HEK293T (cell line): ENCODE measurements around the gene MRPL41.
"Not testable (repeated sequence)": the region's sequence is repeated elsewhere in the genome, so short reads cannot be mapped to it uniquely, and the experiment has no call there.

ENCODE experiments used
- CTCF ChIA-PET: fragments of 350-600 bp; formaldehyde crosslinking; extraction: SDS; loops from one replicate; lab custom pipeline; 2021; ENCODE audit warnings: antibody characterized with exemption, inconsistent platforms; lab: Yijun Ruan, JAX
- POLR2A ChIA-PET: fragments of 350-600 bp; formaldehyde crosslinking; extraction: SDS; loops from one replicate; lab custom pipeline; 2020; ENCODE audit warnings: antibody characterized with exemption, inconsistent platforms; lab: Yijun Ruan, JAX
- DNase-seq: peaks from one replicate; pipeline ENCODE4 v3.0.0; 2012; ENCODE audit warnings: mixed read lengths; ENCODE audit errors: extremely low spot score
- ARNT ChIP-seq: fragments of 450-650 bp; IDR thresholded peaks from 2 replicates; pipeline ENCODE4 v1.6.1; 2017; ENCODE audit warnings: mild to moderate bottlenecking
- BHLHE40 ChIP-seq: fragments of 450-650 bp; IDR thresholded peaks from 2 replicates; pipeline ENCODE4 v1.6.1; 2016; ENCODE audit warnings: mild to moderate bottlenecking, moderate library complexity, borderline replicate concordance
- CTBP1 ChIP-seq: fragments of 450-650 bp; IDR thresholded peaks from 2 replicates; pipeline ENCODE4 v1.6.1; 2016; ENCODE audit warnings: borderline replicate concordance
- ELF4 ChIP-seq: fragments of 450-650 bp; IDR thresholded peaks from 2 replicates; pipeline ENCODE4 v1.6.1; 2017; ENCODE audit warnings: antibody characterized with exemption
- FOXK2 ChIP-seq: fragments of 450-650 bp; IDR thresholded peaks from 2 replicates; pipeline ENCODE4 v1.6.1; 2016; ENCODE audit warnings: mild to moderate bottlenecking
- FOXM1 ChIP-seq: fragments of 450-650 bp; IDR thresholded peaks from 2 replicates; pipeline ENCODE4 v1.6.1; 2017; ENCODE audit warnings: mild to moderate bottlenecking, borderline replicate concordance
- HDGF ChIP-seq: fragments of 450-650 bp; IDR thresholded peaks from 2 replicates; pipeline ENCODE4 v1.6.1; 2017; ENCODE audit warnings: antibody characterized with exemption, borderline replicate concordance
- L3MBTL2 ChIP-seq: fragments of 450-650 bp; conservative IDR thresholded peaks from 2 replicates; pipeline ENCODE4 v1.6.1; 2016; ENCODE audit warnings: mild to moderate bottlenecking
- LEF1 ChIP-seq: fragments of 450-650 bp; IDR thresholded peaks from 2 replicates; pipeline ENCODE4 v1.6.1; 2017; ENCODE audit warnings: mild to moderate bottlenecking, borderline replicate concordance
- NFRKB ChIP-seq: fragments of 450-650 bp; IDR thresholded peaks from 2 replicates; pipeline ENCODE4 v1.6.1; 2016; ENCODE audit warnings: mild to moderate bottlenecking, moderate library complexity
- SP1 ChIP-seq: fragments of 450-650 bp; IDR thresholded peaks from 2 replicates; pipeline ENCODE4 v1.6.1; 2017
- SUZ12 ChIP-seq: fragments of 450-650 bp; IDR thresholded peaks from 2 replicates; pipeline ENCODE4 v1.6.1; 2016; ENCODE audit warnings: mild to moderate bottlenecking
- TARDBP ChIP-seq: fragments of 450-650 bp; IDR thresholded peaks from 2 replicates; pipeline ENCODE4 v1.6.1; 2016
- ZNF384 ChIP-seq: fragments of 450-650 bp; IDR thresholded peaks from 2 replicates; pipeline ENCODE4 v1.6.1; 2016
- TF ChIP-seq, protein P1 (sequence below): fragments of 450-650 bp; IDR thresholded peaks from 2 replicates; pipeline ENCODE4 v1.6.1; 2016

The MRPL41 gene

DNA sequence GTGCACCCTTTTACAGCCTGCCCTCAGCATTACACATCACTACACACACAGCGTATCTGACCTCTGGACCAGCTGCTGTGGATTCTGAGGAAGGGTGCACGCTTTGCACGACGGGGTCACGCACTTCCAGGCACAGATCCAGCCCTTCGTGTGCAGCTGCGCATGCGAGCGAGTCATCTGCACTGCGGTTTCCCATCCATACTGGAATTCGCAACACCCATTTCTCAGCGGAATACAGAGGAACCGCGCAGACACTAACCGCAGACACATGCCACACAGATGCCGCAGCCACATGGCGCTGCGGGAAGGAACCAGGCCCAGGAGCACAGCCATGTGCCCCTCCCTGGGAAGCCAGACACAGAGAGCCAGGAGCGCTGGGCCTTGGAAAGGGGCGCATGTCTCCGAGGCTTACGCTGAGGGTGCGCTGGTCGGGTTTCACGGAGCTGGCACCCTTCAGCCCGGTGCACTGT is 44.9 kb upstream of the MRPL41 start:
- TF ChIP-seq, protein P1, sequence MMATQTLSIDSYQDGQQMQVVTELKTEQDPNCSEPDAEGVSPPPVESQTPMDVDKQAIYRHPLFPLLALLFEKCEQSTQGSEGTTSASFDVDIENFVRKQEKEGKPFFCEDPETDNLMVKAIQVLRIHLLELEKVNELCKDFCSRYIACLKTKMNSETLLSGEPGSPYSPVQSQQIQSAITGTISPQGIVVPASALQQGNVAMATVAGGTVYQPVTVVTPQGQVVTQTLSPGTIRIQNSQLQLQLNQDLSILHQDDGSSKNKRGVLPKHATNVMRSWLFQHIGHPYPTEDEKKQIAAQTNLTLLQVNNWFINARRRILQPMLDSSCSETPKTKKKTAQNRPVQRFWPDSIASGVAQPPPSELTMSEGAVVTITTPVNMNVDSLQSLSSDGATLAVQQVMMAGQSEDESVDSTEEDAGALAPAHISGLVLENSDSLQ: no peak
- no peak for DNase-seq
- ChIA-PET CTCF (no interaction called here), POLR2A (no interaction called here)

DNA sequence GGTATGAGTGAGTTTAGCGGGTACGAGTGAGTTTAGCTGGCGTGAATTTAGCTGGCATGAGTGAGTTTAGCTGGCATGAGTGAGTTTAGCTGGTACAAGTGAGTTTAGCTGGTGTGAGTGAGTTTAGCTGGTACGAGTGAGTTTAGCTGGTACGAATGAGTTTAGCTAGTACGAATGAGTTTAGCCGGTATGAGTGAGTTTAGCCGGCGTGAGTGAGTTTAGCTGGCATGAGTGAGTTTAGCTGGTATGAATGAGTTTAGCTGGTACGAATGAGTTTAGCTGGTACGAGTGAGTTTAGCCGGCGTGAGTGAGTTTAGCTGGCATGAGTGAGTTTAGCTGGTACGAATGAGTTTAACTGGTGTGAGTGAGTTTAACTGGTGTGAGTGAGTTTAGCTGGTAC is 42.5 kb upstream of the MRPL41 start:
- POLR2A ChIA-PET: interaction anchor here (1.0 kb wide), 1 partner anchor 87 kb away, joined by 3 read pairs; no protein-coding TSS in a partner anchor
- DNase-seq: no peak
- TF ChIP-seq SP1 (no peak), ELF4 (no peak)
- TF ChIP-seq, protein P1: no peak
- CTCF ChIA-PET: interaction anchor here (0.6 to 1.1 kb wide), 3 partner anchors 17 to 56 kb away, joined by 3 to 4 read pairs (median 3); no protein-coding TSS in a partner anchor

DNA sequence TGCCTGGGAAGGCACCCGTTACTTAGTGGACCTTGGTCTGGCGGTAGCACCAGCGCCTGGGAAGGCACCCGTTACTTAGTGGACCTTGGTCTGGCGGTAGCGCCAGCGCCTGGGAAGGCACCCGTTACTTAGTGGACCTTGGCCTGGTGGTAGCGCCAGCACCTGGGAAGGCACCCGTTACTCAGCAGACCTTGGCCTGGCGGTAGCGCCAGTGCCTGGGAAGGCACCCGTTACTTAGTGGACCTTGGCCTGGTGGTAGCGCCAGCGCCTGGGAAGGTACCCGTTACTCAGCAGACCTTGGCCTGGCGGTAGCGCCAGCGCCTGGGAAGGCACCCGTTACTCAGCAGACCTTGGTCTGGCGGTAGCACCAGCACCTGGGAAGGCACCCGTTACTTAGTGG is 40.6 kb upstream of the MRPL41 start:
- CTCF ChIA-PET, POLR2A ChIA-PET, DNase-seq: not testable (repeated sequence)

DNA sequence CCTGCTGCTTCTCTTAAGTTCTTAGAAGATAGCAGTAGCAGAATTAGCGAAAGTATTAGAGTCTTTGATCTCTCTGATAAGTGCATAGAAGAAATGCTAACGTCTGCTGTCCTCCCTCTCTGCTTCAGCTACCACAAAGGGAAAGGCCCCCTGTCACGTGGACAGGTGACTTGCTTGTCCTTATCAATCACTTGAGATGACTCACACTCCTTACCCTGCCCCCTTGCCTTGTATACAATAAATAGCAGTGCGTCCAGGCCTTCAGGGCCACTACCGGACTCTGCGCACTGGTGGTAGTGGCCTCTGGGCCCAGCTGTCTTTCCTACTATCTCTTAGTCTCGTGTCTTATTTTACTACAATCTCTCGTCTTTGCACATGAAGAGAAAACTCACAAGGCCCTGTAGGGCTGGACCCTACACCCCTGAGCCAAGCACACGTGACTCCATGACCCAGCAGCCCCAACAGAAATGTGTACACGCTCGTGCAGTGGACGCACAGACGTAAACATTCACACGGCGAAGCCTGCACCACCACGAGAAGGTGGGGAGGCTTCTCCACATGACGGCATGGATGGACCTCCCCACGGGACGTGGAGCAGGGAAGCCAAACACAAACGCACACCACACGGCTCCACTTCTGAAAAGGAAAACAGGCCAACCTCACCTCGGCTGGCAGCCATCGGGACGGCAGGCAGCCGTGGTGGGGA is 39.8 kb upstream of the MRPL41 start:
- TF ChIP-seq FOXM1 (no peak), CTBP1 (no peak), NFRKB (no peak), TARDBP (no peak), ARNT (no peak), ZNF384 (no peak), L3MBTL2 (no peak), FOXK2 (no peak), HDGF (no peak), SP1 (no peak), ELF4 (no peak), LEF1 (no peak)
- TF ChIP-seq, protein P1: no peak
- POLR2A ChIA-PET: no interaction called here
- CTCF ChIA-PET: no interaction called here
- DNase-seq: no peak

DNA sequence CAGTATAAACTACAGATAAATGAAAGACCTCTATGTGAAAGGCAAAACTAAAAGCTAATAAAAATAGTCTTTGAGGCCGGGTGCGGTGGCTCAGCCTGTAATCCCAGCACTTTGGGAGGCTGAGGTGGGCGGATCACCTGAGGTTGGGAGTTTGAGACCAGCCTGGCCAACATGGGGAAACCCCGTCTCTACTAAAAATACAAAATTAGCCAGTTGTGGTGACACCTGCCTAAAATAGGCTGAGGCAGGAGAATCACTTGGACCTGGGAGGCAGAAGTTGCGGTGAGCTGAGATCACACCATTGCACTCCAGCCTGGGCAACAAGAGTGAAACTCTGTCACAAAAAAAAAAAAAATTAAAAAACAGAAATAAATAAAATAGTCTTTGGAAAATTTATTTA is 38.5 kb upstream of the MRPL41 start:
- DNase-seq, POLR2A ChIA-PET: not testable (repeated sequence)
- CTCF ChIA-PET: interaction anchor here (0.6 to 0.7 kb wide), 2 partner anchors 31 to 112 kb away, joined by 3 to 4 read pairs; no protein-coding TSS in a partner anchor

DNA sequence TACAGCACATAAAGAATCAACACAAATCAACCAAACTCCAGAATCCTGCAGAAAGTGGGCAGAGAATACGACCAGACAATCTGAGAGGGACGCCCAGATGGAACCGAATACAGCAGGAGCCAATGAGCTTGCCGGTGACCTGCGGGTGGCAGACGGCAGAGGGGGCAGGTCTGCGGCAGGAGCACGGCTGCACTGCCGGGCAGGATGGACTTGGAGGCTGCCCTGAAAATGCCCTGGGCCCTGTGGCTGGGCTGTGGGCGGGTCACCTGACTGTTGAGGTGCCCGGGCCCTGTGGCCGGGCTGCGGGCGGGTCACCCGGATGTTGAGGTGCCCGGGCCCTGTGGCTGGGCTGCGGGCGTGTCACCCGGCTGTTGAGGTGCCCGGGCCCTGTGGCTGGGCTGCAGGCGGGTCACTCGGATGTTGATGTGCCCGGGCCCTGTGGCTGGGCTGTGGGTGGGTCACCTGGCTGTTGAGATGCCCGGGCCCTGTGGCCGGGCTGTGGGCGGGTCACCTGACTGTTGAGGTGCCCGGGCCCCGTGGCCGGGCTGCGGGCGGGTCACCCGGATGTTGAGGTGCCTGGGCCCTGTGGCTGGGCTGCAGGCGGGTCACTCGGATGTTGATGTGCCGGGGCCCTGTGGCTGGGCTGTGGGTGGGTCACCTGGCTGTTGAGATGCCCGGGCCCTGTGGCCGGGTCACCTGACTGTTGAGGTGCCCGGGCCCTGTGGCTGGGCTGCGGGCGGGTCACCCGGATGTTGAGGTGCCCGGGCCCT is 37.7 kb upstream of the MRPL41 start:
- CTCF ChIA-PET, POLR2A ChIA-PET, DNase-seq: not testable (repeated sequence)

DNA sequence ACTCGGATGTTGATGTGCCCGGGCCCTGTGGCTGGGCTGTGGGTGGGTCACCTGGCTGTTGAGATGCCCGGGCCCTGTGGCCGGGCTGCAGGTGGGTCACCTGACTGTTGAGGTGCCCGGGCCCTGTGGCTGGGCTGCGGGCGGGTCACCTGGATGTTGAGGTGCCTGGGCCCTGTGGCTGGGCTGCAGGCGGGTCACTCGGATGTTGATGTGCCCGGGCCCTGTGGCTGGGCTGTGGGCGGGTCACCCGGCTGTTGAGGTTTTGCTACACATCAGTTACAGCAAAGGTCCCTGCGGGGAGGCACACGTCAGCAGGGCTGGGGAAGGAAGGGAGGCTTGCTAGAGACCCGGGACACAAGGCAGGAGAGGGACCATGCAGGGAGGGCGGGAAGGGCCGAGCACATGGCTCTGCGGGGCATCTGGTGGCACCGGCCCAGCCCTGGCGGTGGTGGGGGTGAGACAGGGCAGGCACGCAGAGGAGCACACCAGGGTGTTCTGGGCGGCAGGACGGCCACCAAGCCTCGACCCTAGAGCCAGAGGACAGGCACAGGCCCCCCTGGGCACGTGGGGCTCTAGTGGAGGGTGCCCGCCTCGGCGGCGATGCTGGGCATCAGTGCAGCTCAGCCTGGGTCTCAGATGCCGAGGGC is 36.9 kb upstream of the MRPL41 start:
- no peak for TF ChIP-seq L3MBTL2
- TF ChIP-seq BHLHE40: no peak
- TF ChIP-seq FOXM1: no peak
- no peak for TF ChIP-seq HDGF
- no peak for TF ChIP-seq NFRKB
- no peak for TF ChIP-seq ZNF384
- TF ChIP-seq ARNT: no peak
- TF ChIP-seq SP1: no peak
- no peak for TF ChIP-seq FOXK2
- TF ChIP-seq TARDBP: no peak
- no peak for TF ChIP-seq CTBP1
- no peak for TF ChIP-seq SUZ12
- no peak for DNase-seq
- CTCF ChIA-PET: no interaction called here
- POLR2A ChIA-PET: no interaction called here
